Activated B cell treated with CpG ODN at 0.5 μM for 24 hours (primary cell): ENCODE data around the gene ERMARD. TPM values are rescaled to one million over a fixed set of nuclear protein-coding genes. Genes with fewer than 3 reads are reported as not detected.

ENCODE experiments used
- ATAC-seq: fragments of 200-7000 bp; cut with Tn5 transposase; one replicate; pipeline ENCODE4 v1.10.0; 2021; ENCODE audit warnings: low read depth, mild to moderate bottlenecking, moderate library complexity
- CTCF ChIA-PET: fragments of 350-600 bp; sonication (Branson Sonifier 250); formaldehyde crosslinking; loops from one replicate; lab custom pipeline; 2021; ENCODE audit warnings: antibody characterized with exemption; lab: Charles Lee
- POLR2A ChIA-PET: fragments of 350-600 bp; sonication (Branson Sonifier 250); formaldehyde crosslinking; loops from one replicate; lab custom pipeline; 2021; ENCODE audit warnings: antibody characterized with exemption; lab: Charles Lee
- DNase-seq: peaks from one replicate; pipeline ENCODE4 v3.0.0; 2022
- H3K27ac Mint-ChIP-seq: one replicate; pipeline ENCODE4 v1.8.0; 2020; ENCODE audit warnings: mixed read lengths
- H3K27me3 Mint-ChIP-seq: one replicate; pipeline ENCODE4 v1.8.0; 2021; ENCODE audit warnings: mixed read lengths
- H3K36me3 Mint-ChIP-seq: one replicate; pipeline ENCODE4 v1.8.0; 2021; ENCODE audit warnings: low read depth, mixed read lengths
- H3K4me1 Mint-ChIP-seq: one replicate; pipeline ENCODE4 v1.8.0; 2021; ENCODE audit warnings: mixed read lengths
- H3K4me3 Mint-ChIP-seq: one replicate; pipeline ENCODE4 v1.8.0; 2020; ENCODE audit warnings: mild to moderate bottlenecking, mixed read lengths
- H3K9me3 Mint-ChIP-seq: one replicate; pipeline ENCODE4 v1.8.0; 2020; ENCODE audit warnings: mixed read lengths
- intact Hi-C: fragments of 100-400 bp; cut with micrococcal nuclease; formaldehyde crosslinking; loops from one replicate; pipeline ENCODE4 v1.15.1; 2024
- total RNA-seq: library from RNA; stranded (reverse); gene quantifications from 2 replicates; pipeline ENCODE4 v1.2.3, GENCODE V29; 2022
- TF ChIP-seq, protein P1 (sequence below): fragments of 200-600 bp; IDR thresholded peaks from one replicate; pipeline ENCODE4 v1.8.0; 2022; ENCODE audit warnings: antibody characterized with exemption, mild to moderate bottlenecking

ERMARD gene
- total RNA-seq, 1 donor from 2014 or later = 45.4 TPM

DNA sequence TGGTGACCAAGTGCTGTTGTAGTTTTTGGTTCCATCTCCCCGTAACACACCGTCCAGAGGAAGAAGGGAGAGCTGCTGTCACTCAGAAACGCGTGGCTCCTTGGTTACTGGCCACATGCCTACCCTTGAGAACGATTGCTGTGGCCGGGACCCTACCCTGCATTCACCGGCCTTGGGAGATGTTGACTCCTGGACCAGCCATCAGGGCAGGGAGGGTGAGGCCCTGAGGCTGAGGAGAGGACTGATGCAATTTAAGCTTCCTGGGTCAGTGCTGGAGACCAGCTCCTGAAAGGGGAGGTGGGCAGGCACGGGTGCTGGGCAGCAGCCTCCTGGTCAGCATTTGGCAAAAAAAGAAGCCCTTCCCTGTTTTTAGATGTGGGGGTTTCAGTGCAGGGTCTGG, 31.5 kb downstream of the ERMARD start:
- POLR2A ChIA-PET = no interaction called here
- H3K4me3 Mint-ChIP-seq = no peak overlapping the region
- H3K27ac Mint-ChIP-seq = no peak overlapping the region
- intact Hi-C loops = no loop called here
- TF ChIP-seq, protein P1, sequence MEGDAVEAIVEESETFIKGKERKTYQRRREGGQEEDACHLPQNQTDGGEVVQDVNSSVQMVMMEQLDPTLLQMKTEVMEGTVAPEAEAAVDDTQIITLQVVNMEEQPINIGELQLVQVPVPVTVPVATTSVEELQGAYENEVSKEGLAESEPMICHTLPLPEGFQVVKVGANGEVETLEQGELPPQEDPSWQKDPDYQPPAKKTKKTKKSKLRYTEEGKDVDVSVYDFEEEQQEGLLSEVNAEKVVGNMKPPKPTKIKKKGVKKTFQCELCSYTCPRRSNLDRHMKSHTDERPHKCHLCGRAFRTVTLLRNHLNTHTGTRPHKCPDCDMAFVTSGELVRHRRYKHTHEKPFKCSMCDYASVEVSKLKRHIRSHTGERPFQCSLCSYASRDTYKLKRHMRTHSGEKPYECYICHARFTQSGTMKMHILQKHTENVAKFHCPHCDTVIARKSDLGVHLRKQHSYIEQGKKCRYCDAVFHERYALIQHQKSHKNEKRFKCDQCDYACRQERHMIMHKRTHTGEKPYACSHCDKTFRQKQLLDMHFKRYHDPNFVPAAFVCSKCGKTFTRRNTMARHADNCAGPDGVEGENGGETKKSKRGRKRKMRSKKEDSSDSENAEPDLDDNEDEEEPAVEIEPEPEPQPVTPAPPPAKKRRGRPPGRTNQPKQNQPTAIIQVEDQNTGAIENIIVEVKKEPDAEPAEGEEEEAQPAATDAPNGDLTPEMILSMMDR = no peak
- DNase-seq = no peak
- ATAC-seq = no peak
- H3K36me3 Mint-ChIP-seq = peaks cover 32% of the 10 kb centered on the region
- no peaks in the 10 kb centered on the region for H3K9me3 Mint-ChIP-seq
- H3K27me3 Mint-ChIP-seq = no peaks in the 10 kb centered on the region
- no peaks in the 10 kb centered on the region for H3K4me1 Mint-ChIP-seq
- CTCF ChIA-PET = no interaction called here

DNA sequence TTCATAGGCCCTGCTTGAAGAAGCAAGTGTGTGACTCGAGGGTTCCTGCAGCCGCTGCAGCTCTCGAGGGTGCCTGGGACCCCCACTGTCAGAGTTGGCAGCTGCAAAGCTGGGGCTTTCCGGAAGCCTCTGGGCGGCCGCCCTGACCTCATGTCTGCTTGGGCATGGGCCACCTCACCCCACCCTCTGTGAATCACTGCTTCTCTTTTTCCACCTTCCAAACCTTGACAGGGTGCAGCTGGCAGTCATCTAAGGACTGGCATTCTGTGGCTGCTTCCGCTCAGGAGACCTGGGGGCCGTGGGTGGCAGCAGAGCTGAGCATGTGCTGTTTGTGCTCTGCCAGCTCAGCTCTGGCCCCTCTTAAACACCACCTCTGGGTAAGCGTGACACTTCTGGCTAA, 32.0 kb downstream of the ERMARD start:
- POLR2A ChIA-PET = no interaction called here
- DNase-seq (no peak), ATAC-seq (no peak)
- H3K27ac Mint-ChIP-seq = no peak overlapping the region
- peaks cover 29% of the 10 kb centered on the region for H3K36me3 Mint-ChIP-seq
- CTCF ChIA-PET = no interaction called here
- TF ChIP-seq, protein P1 = no peak
- intact Hi-C loops = no loop called here
- H3K4me1 Mint-ChIP-seq = no peaks in the 10 kb centered on the region
- H3K9me3 Mint-ChIP-seq = no peaks in the 10 kb centered on the region
- no peaks in the 10 kb centered on the region for H3K27me3 Mint-ChIP-seq
- no peak overlapping the region for H3K4me3 Mint-ChIP-seq

DNA sequence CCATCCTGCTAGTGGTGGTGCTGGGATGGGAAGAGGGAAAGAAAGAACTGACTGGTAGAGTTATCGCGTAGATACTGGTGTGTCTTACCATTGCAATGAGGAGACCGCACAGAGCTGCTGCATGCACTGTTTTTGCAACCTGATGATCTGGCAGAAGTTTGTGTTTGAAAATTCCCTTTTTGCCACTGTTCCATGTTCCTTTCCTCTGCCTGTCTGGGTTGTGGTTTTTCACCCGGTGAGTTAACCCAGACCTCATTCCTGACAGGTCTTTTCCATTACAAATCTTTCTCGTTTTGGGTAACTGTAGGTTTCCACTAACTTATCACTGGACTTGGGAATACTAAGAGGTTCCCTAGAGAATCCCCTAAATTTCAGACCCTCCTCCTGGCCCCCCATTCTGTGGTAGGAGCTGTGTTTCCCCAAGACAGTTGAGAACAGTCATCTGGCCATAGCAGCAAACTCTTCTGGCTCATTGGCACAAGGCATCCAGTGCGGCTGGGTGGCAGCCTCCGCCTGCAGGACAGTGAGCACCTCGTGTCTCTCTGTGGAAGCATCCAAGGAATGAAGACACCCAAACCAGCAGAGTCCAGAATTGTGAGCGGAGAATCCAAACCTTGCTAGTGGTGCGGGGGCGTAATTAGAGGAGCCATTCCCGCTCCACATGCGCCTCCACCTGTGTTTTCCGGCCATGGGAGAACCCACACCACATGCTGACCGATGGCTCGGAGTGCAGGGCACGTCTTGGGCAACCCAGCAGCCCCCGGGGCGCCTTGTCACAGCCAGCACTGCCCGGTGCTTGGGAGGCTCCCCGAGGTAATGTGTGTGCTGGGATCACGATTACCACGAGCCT, 32.8 kb downstream of the ERMARD start:
- ChIA-PET POLR2A (no interaction called here), CTCF (no interaction called here)
- H3K4me3 Mint-ChIP-seq = no peak overlapping the region
- ATAC-seq (no peak), DNase-seq (no peak)
- H3K9me3 Mint-ChIP-seq = no peaks in the 10 kb centered on the region
- no peak overlapping the region for H3K27ac Mint-ChIP-seq
- H3K27me3 Mint-ChIP-seq = no peaks in the 10 kb centered on the region
- H3K36me3 Mint-ChIP-seq = peaks cover 25% of the 10 kb centered on the region
- intact Hi-C loops = no loop called here
- TF ChIP-seq, protein P1 = no peak
- no peaks in the 10 kb centered on the region for H3K4me1 Mint-ChIP-seq

DNA sequence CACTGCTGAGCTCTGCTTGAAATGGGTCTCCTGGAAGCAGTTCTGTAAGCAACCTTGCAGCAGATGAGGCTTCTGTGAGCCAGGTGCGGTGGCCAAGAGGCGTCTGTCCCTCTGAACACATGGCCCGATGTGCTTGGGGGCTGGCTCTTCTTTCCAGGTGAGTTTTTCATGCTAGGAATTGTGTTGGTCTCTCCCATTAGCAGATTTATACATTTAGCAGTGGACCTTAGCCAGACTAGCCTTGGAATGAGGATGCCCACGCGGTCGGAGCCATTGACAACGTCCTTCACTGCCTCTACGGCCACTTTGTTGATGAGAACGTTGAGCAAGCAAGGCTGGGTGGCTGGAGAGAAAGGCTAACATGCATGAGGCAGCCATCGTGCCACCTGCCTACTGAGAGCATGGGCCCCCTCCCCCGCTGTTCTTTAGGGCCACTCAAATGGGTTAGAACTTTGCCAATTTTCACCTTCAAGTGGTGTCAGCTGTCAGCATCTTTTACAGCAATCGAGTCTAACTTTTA, 33.5 kb downstream of the ERMARD start:
- POLR2A ChIA-PET = no interaction called here
- DNase-seq (no peak), ATAC-seq (no peak)
- peaks cover 25% of the 10 kb centered on the region for H3K36me3 Mint-ChIP-seq
- no peaks in the 10 kb centered on the region for H3K4me1 Mint-ChIP-seq
- no peak overlapping the region for H3K4me3 Mint-ChIP-seq
- no peak overlapping the region for H3K27ac Mint-ChIP-seq
- H3K27me3 Mint-ChIP-seq = peaks cover 3% of the 10 kb centered on the region
- TF ChIP-seq, protein P1 = no peak
- H3K9me3 Mint-ChIP-seq = no peaks in the 10 kb centered on the region
- intact Hi-C loops = no loop called here
- CTCF ChIA-PET = no interaction called here

DNA sequence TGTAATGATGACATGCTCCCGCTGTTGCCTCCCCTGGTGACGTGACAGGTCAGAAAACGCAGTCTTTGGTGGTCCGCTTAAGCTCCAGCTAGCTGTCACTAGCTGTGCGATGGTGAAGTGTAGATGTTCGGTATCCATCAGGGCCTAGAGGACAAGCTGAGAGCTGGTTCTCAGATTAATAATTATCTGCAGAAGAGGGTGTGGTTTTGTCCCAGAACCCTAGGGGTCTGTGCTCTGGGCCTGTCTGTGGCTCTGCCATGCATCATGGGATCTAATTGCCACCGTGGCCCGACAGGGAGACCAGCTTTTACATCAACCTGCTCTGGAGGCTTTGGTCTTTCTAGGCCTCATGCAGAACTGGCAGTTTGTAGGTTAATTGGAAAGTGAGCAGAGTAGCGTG, 34.1 kb downstream of the ERMARD start:
- CTCF ChIA-PET = no interaction called here
- peaks cover 18% of the 10 kb centered on the region for H3K36me3 Mint-ChIP-seq
- POLR2A ChIA-PET = no interaction called here
- peaks cover 6% of the 10 kb centered on the region for H3K4me1 Mint-ChIP-seq
- ATAC-seq = no peak
- H3K27ac Mint-ChIP-seq = no peak overlapping the region
- no peaks in the 10 kb centered on the region for H3K9me3 Mint-ChIP-seq
- DNase-seq = no peak
- intact Hi-C loops = no loop called here
- no peak overlapping the region for H3K4me3 Mint-ChIP-seq
- TF ChIP-seq, protein P1 = no peak
- H3K27me3 Mint-ChIP-seq = peaks cover 3% of the 10 kb centered on the region
